ENCODE results near the gene LHFPL4.

- TF ChIP-seq GATA3 (IDR thresholded peaks at IDR 0.05; ENCODE audit: low read depth, low read length) (no peak), GATA2 (IDR thresholded peaks at IDR 0.05; ENCODE audit: low read depth, low read length) (no peak)
Observed at GRCh38 chr3:9550999-9551398, 2.6 kb downstream of the LHFPL4 start.

Data from SH-SY5Y (cell line).